H9 (cell line): ENCODE results near the gene RIOK3. TPM values are rescaled to one million over a fixed set of nuclear protein-coding genes. Genes with fewer than 3 reads are reported as not detected.

Experiments used
- DNase-seq: peaks from one replicate; pipeline ENCODE4 v3.0.0-alpha.2; 2017
- H2AFZ ChIP-seq: one replicate; pipeline ENCODE4 v1.6.1; 2013; ENCODE audit warnings: mild to moderate bottlenecking, low read length, control low read depth, moderate library complexity
- H2AK5ac ChIP-seq: 2 replicates; pipeline ENCODE4 v1.6.1; 2013; ENCODE audit warnings: low read length, control low read depth, mixed read lengths; ENCODE audit not compliant: insufficient read length
- H2BK120ac ChIP-seq: one replicate; pipeline ENCODE4 v1.6.1; 2013; ENCODE audit warnings: low read depth, mild to moderate bottlenecking, low read length, control low read depth, inconsistent platforms; ENCODE audit not compliant: poor library complexity, severe bottlenecking
- H2BK12ac ChIP-seq: 2 replicates; pipeline ENCODE4 v1.6.1; 2013; ENCODE audit warnings: low read length, control low read depth, mixed read lengths, low read depth; ENCODE audit not compliant: insufficient read length
- H2BK15ac ChIP-seq: 2 replicates; pipeline ENCODE4 v1.6.1; 2013; ENCODE audit warnings: low read depth, low read length, control low read depth
- H2BK20ac ChIP-seq: one replicate; pipeline ENCODE4 v1.6.1; 2013; ENCODE audit warnings: low read depth, mild to moderate bottlenecking, low read length, control low read depth, inconsistent platforms; ENCODE audit not compliant: poor library complexity, severe bottlenecking
- H2BK5ac ChIP-seq: 2 replicates; pipeline ENCODE4 v1.6.1; 2013; ENCODE audit warnings: low read length, control low read depth, mixed read lengths; ENCODE audit not compliant: insufficient read length
- H3K14ac ChIP-seq: 2 replicates; pipeline ENCODE4 v1.6.1; 2013; ENCODE audit warnings: low read length, control low read depth; ENCODE audit not compliant: insufficient read depth
- H3K18ac ChIP-seq: 2 replicates; pipeline ENCODE4 v1.6.1; 2013; ENCODE audit warnings: low read depth, mild to moderate bottlenecking, mixed read lengths, low read length, control low read depth; ENCODE audit not compliant: insufficient read length
- H3K23ac ChIP-seq: 2 replicates; pipeline ENCODE4 v1.6.1; 2013; ENCODE audit warnings: low read length, control low read depth, mixed read lengths, low read depth; ENCODE audit not compliant: insufficient read length
- H3K23me2 ChIP-seq: 2 replicates; pipeline ENCODE4 v1.6.1; 2013; ENCODE audit warnings: low read depth, mild to moderate bottlenecking, mixed read lengths, low read length, control low read depth; ENCODE audit not compliant: insufficient read length, poor library complexity, severe bottlenecking
- H3K27ac ChIP-seq: 2 replicates; pipeline ENCODE4 v1.5.1; 2013; ENCODE audit warnings: low read length, control low read depth, mixed read lengths, low read depth; ENCODE audit not compliant: insufficient read length
- H3K27me3 ChIP-seq: 2 replicates; pipeline ENCODE4 v1.6.1; 2013; ENCODE audit warnings: low read length, control low read depth, inconsistent platforms; ENCODE audit not compliant: insufficient read depth
- H3K4ac ChIP-seq: 2 replicates; pipeline ENCODE4 v1.6.1; 2013; ENCODE audit warnings: low read depth, mild to moderate bottlenecking, control low read depth, inconsistent platforms, low read length, moderate library complexity
- H3K4me1 ChIP-seq: 2 replicates; pipeline ENCODE4 v1.6.1; 2013; ENCODE audit warnings: low read length, control low read depth, inconsistent platforms; ENCODE audit not compliant: insufficient read depth
- H3K4me2 ChIP-seq: 2 replicates; pipeline ENCODE4 v1.6.1; 2013; ENCODE audit warnings: low read length, control low read depth, mixed read lengths; ENCODE audit not compliant: insufficient read length, insufficient read depth
- H3K56ac ChIP-seq: 2 replicates; pipeline ENCODE4 v1.6.1; 2013; ENCODE audit warnings: low read depth, mild to moderate bottlenecking, mixed read lengths, low read length, control low read depth; ENCODE audit not compliant: insufficient read length
- H3K79me1 ChIP-seq: 2 replicates; pipeline ENCODE4 v1.6.1; 2013; ENCODE audit warnings: low read depth, mild to moderate bottlenecking, moderate library complexity, low read length, control low read depth, inconsistent platforms; ENCODE audit not compliant: insufficient read depth, poor library complexity, severe bottlenecking
- H3K79me2 ChIP-seq: 2 replicates; pipeline ENCODE4 v1.6.1; 2013; ENCODE audit warnings: low read length, control low read depth, inconsistent platforms; ENCODE audit not compliant: insufficient read depth
- H3K9ac ChIP-seq: 2 replicates; pipeline ENCODE4 v1.6.1; 2013; ENCODE audit warnings: low read length, control low read depth, mixed read lengths; ENCODE audit not compliant: insufficient read length; ENCODE audit errors: extremely low read depth
- H3K9me3 ChIP-seq: one replicate; pipeline ENCODE4 v1.6.1; 2013; ENCODE audit warnings: low read depth, low read length, inconsistent platforms; ENCODE audit not compliant: control insufficient read depth
- H3T11ph ChIP-seq: one replicate; pipeline ENCODE4 v1.6.1; 2013; ENCODE audit warnings: mild to moderate bottlenecking, low read length, control low read depth, inconsistent platforms
- H4K20me1 ChIP-seq: one replicate; pipeline ENCODE4 v1.6.1; 2013; ENCODE audit not compliant: control insufficient read depth, insufficient read length, insufficient read depth
- H4K5ac ChIP-seq: 2 replicates; pipeline ENCODE4 v1.6.1; 2013; ENCODE audit warnings: low read depth, mild to moderate bottlenecking, mixed read lengths, low read length, control low read depth; ENCODE audit not compliant: insufficient read length
- H4K8ac ChIP-seq: replicated peaks from 2 replicates; pipeline ENCODE4 v1.6.1; 2013; ENCODE audit warnings: low read length, control low read depth, mixed read lengths, low read depth; ENCODE audit not compliant: insufficient read length
- H4K91ac ChIP-seq: 2 replicates; pipeline ENCODE4 v1.6.1; 2013; ENCODE audit warnings: low read depth, mild to moderate bottlenecking, moderate library complexity, mixed read lengths, low read length, control low read depth; ENCODE audit not compliant: insufficient read length
- H3K27ac Mint-ChIP-seq, 3 experiments: 2 replicates in 2 of 3; 3 replicates in 1 of 3; pipeline ENCODE4 v1.8.0; 2020 to 2021; ENCODE audit warnings: mixed read lengths in 3 of 3, mild to moderate bottlenecking in 1 of 3, moderate library complexity in 1 of 3
- H3K27me3 Mint-ChIP-seq: 2 replicates; pipeline ENCODE4 v1.8.0; 2021; ENCODE audit warnings: low read depth, mild to moderate bottlenecking, moderate library complexity, mixed read lengths
- H3K36me3 Mint-ChIP-seq, 3 experiments: 2 replicates in 2 of 3; 3 replicates in 1 of 3; pipeline ENCODE4 v1.8.0; 2020 to 2021; ENCODE audit warnings: low read depth in 3 of 3, mixed read lengths in 3 of 3; ENCODE audit not compliant: insufficient read depth in 1 of 3
- H3K4me1 Mint-ChIP-seq, 2 experiments: 2 replicates each; pipeline ENCODE4 v1.8.0; 2020; ENCODE audit warnings: mixed read lengths in 2 of 2
- H3K4me3 Mint-ChIP-seq, 2 experiments: 2 replicates in 1 of 2; 3 replicates in 1 of 2; pipeline ENCODE4 v1.8.0; 2020 to 2021; ENCODE audit warnings: mild to moderate bottlenecking in 2 of 2, mixed read lengths in 2 of 2, moderate library complexity in 1 of 2
- H3K9me3 Mint-ChIP-seq, 2 experiments: 2 replicates in 1 of 2; 3 replicates in 1 of 2; pipeline ENCODE4 v1.8.0; 2020; ENCODE audit warnings: mild to moderate bottlenecking in 2 of 2, mixed read lengths in 2 of 2, moderate library complexity in 1 of 2
- CTCF ChIP-seq: fragments of 200-600 bp; sonication (generic); conservative IDR thresholded peaks from 3 replicates; pipeline ENCODE4 v1.8.0; 2021; ENCODE audit warnings: antibody characterized with exemption, mild to moderate bottlenecking
- WGBS: extraction: QIAGEN DNeasy Blood & Tissue Kit; methylation state at CpG from one replicate; pipeline ENCODE4 v1.1.7; 2013; ENCODE audit warnings: missing lambda C conversion rate, low lambda C conversion rate, mixed read lengths; ENCODE audit not compliant: insufficient read length; ENCODE audit errors: extremely low coverage; 5-methylcytosine and 5-hydroxymethylcytosine counted together
- total RNA-seq: library from RNA; stranded (reverse); gene quantifications from 2 replicates; pipeline ENCODE4 v1.2.1, GENCODE V29; 2021

The RIOK3 gene
- total RNA-seq, 1 experiment from 2014 or later = 34.6 TPM

DNA sequence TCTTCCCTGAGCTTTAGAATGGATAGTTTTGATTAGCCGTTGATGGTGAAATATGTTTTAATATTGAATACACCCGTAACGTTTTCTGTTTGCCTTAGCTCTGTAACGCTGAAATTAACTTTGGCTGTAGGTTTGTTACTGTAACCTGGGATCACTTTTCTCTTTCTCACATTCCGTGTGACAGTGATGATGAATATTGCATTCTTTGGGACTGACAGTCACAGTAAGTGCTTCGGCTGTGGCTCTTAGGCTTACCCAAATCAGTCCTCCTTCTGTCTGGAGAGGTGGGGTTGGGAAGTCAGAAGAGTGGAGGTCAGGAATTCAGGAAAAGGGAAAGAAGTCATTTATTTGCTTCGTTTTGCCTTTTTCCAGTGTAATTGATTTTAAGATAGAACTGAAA, 68.2 kb downstream of the RIOK3 start:
- Mint-ChIP-seq H3K4me1 (0 out of 4 replicates have a peak, but pooled peaks cover 0 to 3% of the 10 kb centered on the region in 2 experiments), H3K27ac (no peak overlapping the region), H3K36me3 (peaks cover 17 to 79% (median 60%) of the 10 kb centered on the region in 3 experiments; a peak in 6 of 7 replicates), H3K27me3 (no peaks in the 10 kb centered on the region), H3K9me3 (no peaks in the 10 kb centered on the region), H3K4me3 (no peak overlapping the region)
- no peak overlapping the region for H4K91ac ChIP-seq
- no peak overlapping the region for H2BK15ac ChIP-seq
- no peak overlapping the region for H2BK120ac ChIP-seq
- H2BK12ac ChIP-seq = no peak overlapping the region
- H3T11ph ChIP-seq = no peak overlapping the region
- WGBS = no CpG with 5 or more reads among the region's 7 CpGs
- H3K4me2 ChIP-seq = no peak overlapping the region
- no peak overlapping the region for H2AK5ac ChIP-seq
- H3K27ac ChIP-seq = no peak overlapping the region
- DNase-seq = no peak
- no peaks in the 10 kb centered on the region for H4K20me1 ChIP-seq
- no peaks in the 10 kb centered on the region for H3K79me1 ChIP-seq
- no peaks in the 10 kb centered on the region for H3K27me3 ChIP-seq
- no peak overlapping the region for H4K8ac ChIP-seq
- no peaks in the 10 kb centered on the region for H3K23me2 ChIP-seq
- no peaks in the 10 kb centered on the region for H3K79me2 ChIP-seq
- H3K18ac ChIP-seq = no peak overlapping the region
- H4K5ac ChIP-seq = no peak overlapping the region
- no peak overlapping the region for H3K23ac ChIP-seq
- no peak overlapping the region for H3K14ac ChIP-seq
- H3K9ac ChIP-seq = no peak overlapping the region
- no peak overlapping the region for H2BK5ac ChIP-seq
- no peak overlapping the region for H2AFZ ChIP-seq
- H3K4me1 ChIP-seq = no peaks in the 10 kb centered on the region
- H3K4ac ChIP-seq = no peak overlapping the region
- H2BK20ac ChIP-seq = no peak overlapping the region
- no peaks in the 10 kb centered on the region for H3K9me3 ChIP-seq
- no peak overlapping the region for H3K56ac ChIP-seq
- no peak for TF ChIP-seq CTCF
